GM12875 (cell line): ENCODE measurements around the gene GRK5.
"Not testable (repeated sequence)": the region's sequence is repeated elsewhere in the genome, so short reads cannot be mapped to it uniquely, and the experiment has no call there.

Source experiments
- H3K4me3 ChIP-seq: one replicate; pipeline ENCODE4 v1.5.1; 2011; ENCODE audit warnings: low read depth, low read length, control low read depth
- CTCF ChIP-seq: IDR thresholded peaks from 2 replicates; pipeline ENCODE4 v1.5.1; 2011; ENCODE audit warnings: low read depth, mild to moderate bottlenecking, control low read depth, inconsistent platforms, low read length, moderate library complexity, borderline replicate concordance; ENCODE audit not compliant: insufficient read depth

The GRK5 gene

GRCh38 chr10:119233821-119234220 is 26.4 kb downstream of the GRK5 start:
- no peak for TF ChIP-seq CTCF
- no peak overlapping the region for H3K4me3 ChIP-seq

GRCh38 chr10:119235356-119235755 is 28.0 kb downstream of the GRK5 start:
- no peak overlapping the region for H3K4me3 ChIP-seq
- no peak for TF ChIP-seq CTCF

- no peak overlapping the region for H3K4me3 ChIP-seq
- TF ChIP-seq CTCF = no peak
Observed at GRCh38 chr10:119237722-119238436, 30.5 kb downstream of the GRK5 start.

- H3K4me3 ChIP-seq = no peak overlapping the region
- no peak for TF ChIP-seq CTCF
Observed at GRCh38 chr10:119238577-119238976, 31.2 kb downstream of the GRK5 start.

- not testable (repeated sequence) for H3K4me3 ChIP-seq
Observed at GRCh38 chr10:119239015-119239414, 31.6 kb downstream of the GRK5 start.

- H3K4me3 ChIP-seq = not testable (repeated sequence)
Observed at GRCh38 chr10:119239630-119240029, 32.3 kb downstream of the GRK5 start.

- TF ChIP-seq CTCF = no peak
Observed at GRCh38 chr10:119241066-119241465, 33.7 kb downstream of the GRK5 start.

GRCh38 chr10:119242186-119242585 is 34.8 kb downstream of the GRK5 start:
- no peak for TF ChIP-seq CTCF
- no peak overlapping the region for H3K4me3 ChIP-seq

More at GRCh38 chr10:119241066-119241465, 33.7 kb downstream of the GRK5 start:
- no peak overlapping the region for H3K4me3 ChIP-seq
